Testis (tissue), 2 donors: Measurements from ENCODE around the gene ALDOA.

Experiments
- POLR2A ChIP-seq: fragments of 450-650 bp; IDR thresholded peaks from one replicate; pipeline ENCODE4 v1.6.1; 2017; ENCODE audit warnings: antibody characterized with exemption, mild to moderate bottlenecking, moderate library complexity
- TF ChIP-seq, protein P1 (sequence below), 3 experiments: fragments of 450-650 bp in 2 of 3; fragments of 200-600 bp in 1 of 3; sonication (generic) in 1 of 3; IDR thresholded peaks; one replicate each; pipeline ENCODE4 v1.5.1; 2016 to 2019; ENCODE audit warnings: antibody characterized with exemption in 3 of 3, mild to moderate bottlenecking in 2 of 3, moderate library complexity in 1 of 3

DNA sequence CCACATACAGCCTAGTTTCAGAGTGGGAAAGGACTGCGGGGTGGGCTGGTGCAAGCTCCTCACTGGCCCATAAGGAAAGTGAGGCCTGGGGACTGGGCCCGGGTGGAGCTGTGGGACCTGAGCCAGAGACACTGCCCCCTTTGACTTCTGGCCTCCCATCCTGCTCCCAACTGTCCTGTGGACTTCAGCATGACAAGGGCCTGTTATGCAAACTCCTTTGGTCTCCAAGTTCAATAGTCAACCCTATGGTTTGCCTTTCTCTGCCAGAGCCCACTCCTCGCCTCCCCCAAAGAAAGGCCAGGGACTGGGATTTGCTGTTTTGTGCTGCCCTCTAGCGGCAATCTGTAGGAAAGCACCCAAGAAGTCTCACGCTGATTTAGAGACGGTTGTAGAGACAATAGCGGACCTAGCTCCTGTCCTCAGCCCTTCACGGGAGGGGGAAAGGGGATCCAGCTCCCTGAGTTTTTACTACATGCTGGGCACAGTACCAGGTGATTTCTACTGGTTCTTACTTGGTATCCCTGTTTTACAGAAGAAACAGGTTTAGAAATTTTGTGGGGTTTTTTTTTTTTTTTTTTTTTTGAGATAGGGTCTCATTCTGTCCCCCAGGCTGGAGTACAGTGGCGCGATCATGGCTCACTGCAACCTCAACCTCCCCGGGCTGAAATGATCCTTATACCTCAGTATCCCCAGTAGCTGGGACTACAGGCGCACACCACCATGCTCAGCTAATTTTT lies 33.3 kb upstream of the ALDOA start:
- no peak for TF ChIP-seq POLR2A
- TF ChIP-seq, protein P1, sequence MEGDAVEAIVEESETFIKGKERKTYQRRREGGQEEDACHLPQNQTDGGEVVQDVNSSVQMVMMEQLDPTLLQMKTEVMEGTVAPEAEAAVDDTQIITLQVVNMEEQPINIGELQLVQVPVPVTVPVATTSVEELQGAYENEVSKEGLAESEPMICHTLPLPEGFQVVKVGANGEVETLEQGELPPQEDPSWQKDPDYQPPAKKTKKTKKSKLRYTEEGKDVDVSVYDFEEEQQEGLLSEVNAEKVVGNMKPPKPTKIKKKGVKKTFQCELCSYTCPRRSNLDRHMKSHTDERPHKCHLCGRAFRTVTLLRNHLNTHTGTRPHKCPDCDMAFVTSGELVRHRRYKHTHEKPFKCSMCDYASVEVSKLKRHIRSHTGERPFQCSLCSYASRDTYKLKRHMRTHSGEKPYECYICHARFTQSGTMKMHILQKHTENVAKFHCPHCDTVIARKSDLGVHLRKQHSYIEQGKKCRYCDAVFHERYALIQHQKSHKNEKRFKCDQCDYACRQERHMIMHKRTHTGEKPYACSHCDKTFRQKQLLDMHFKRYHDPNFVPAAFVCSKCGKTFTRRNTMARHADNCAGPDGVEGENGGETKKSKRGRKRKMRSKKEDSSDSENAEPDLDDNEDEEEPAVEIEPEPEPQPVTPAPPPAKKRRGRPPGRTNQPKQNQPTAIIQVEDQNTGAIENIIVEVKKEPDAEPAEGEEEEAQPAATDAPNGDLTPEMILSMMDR (IDR thresholded peaks at IDR 0.05): peak; percentile 27 to 85 (median 70)
